ENCODE data around the gene AIG1.
"Not testable (repeated sequence)": the region's sequence is repeated elsewhere in the genome, so short reads cannot be mapped to it uniquely, and the experiment has no call there.

Gene AIG1, protein sequence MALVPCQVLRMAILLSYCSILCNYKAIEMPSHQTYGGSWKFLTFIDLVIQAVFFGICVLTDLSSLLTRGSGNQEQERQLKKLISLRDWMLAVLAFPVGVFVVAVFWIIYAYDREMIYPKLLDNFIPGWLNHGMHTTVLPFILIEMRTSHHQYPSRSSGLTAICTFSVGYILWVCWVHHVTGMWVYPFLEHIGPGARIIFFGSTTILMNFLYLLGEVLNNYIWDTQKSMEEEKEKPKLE

DNA sequence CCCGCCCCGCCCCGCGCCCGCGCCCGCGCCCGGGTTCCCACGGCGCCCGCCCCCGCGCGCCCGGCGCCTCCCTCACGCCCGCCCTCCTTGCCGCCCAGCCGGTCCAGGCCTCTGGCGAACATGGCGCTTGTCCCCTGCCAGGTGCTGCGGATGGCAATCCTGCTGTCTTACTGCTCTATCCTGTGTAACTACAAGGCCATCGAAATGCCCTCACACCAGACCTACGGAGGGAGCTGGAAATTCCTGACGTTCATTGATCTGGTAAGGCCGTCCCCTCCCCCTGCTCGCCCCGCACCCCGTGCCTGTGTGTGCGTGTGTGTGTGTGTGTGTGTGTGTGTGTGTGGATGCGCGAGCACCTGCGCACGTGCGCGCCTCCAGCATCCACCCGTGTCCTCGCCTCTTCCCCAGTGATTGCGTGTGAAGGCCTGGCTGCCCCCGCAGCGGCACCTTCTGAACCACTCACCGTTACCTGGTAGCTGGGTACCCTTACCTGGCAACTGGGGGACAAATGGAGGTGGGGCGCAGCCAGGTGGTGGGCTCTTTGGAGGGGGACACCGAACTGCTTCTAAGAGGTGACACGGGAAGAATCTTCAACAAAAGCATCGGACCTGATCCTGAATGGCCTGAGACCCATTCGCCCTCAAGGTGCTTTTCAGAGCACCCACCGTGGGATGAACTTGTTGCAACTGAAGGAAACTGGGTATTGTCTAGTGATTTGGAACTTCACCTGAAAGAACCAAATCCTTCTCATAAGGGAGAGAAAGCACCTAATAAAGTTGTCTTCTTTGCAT lies at the start of gene AIG1:
AIG1 (plus strand) TSS at position 84 of the 791 bp plus-strand sequence; CDS start at position 121, 37 bp downstream.
- DNase-seq (ENCODE audit: low read depth in 2 of 2), result peak; percentile 14 to 43

DNA sequence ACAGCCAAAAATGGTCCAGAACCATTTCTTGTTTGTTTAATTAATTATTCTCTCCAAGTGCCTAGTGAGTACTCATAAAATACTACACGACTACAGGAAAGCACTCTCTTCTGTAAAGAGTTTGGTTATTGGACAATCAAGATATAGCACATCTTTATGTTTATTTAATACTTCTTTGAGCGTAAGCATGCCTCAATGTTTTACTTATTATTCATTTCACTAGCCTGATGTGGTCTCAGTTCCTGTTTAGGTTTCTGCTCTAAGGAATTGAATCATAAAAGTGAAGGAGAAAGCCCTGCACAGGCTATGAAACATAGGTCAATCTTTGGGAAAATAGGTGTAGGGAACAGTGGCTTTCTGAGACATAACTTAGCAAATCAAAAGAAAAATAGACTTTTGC lies 45.9 kb upstream of the AIG1 start:
- DNase-seq (ENCODE audit: low read depth in 2 of 2), result no peak

DNA sequence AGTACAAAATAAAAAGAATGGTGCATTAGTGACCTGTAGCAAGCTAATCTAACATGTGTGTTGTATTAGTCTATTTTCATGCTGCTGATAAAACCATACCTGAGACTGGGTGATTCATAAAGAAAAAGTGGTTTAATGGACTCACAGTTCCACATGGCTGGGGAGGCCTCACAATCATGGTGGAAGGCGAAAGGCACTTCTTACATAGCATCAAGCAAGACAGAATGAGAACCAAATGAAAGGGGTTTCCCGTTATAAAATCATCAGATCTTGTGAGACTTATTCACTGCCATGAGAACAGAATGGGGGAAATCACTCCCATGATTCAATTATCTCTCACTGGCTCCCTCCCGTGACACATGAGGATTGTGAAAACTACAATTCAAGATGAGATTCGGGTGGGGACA lies 45.4 kb upstream of the AIG1 start:
- DNase-seq (ENCODE audit: low read depth in 2 of 2), result no peak

DNA sequence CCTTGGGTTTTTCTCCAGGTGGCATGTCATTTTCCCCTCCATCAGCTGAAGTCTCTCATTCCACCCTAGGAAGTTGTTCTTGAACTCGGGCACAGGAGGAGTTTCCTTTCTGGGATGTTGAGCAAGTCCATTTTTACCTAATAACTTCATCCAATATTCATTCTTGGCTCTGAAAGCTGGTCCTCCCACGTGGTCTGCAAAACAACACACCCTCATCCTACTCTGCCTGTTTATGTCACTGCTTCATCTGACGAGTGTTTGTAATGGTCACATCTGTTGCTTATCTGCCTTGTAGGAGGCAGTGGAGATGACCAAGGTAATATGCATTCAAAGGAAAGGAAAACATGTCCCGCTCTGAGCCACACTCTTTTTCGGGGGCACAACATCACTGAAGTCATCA lies 41.7 kb upstream of the AIG1 start:
- no peak for DNase-seq (ENCODE audit: low read depth in 2 of 2)

DNA sequence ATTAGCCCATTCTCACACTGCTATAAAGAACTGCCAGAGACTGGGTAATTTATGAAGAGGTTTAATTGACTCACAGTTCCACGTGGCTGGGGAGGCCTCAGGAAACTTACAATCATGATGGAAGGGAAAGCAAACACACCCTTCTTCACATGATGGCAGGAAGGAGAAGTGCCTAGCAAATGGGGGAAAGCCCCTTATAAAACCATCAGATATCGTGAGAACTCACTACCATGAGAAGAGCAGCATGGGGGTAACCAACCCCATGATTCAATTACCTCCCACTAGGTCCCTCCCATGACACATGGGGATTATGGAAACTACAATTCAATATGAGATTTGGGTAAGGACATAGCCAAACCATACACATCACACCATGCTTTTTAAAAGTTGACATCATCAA lies 39.8 kb upstream of the AIG1 start:
- DNase-seq (ENCODE audit: low read depth in 2 of 2), result not testable (repeated sequence)

DNA sequence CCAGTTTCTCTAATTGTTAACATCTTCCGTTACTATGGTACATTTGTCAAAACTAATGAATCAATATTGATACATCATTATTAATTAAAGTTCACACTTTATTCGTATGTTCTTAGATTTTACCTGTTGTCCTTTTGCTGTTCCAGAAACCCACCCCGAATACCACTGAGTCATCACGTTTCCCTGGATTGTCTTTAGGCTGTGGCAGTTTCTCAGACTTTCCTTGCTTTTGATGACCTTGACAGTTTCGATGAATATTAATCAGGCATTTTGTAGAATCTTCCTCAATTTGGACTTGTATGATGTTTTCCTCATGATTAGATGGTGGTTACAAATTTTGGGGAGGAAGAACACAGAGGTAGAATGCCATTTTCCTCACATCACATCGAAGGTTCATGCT lies 39.1 kb upstream of the AIG1 start:
- no peak for DNase-seq (ENCODE audit: low read depth in 2 of 2)

DNA sequence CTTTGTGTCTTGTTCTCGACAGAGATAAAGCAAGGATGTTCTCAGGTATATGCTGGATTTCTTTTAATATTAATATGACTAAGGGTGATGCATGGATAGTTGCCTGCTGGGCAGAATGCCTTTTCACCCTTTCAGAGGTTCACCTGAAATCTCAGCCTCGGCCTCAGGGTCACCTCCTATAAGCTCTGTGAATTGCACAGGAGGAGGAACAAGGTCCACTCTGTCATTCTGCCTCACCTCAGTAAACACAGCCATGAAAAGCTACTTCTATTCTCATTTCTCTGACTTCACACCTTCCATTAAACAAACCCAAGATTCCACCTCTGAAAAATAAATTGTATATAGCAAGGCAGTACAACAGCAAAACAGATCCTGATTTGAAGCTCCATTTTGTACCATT lies 38.1 kb upstream of the AIG1 start:
- no peak for DNase-seq (ENCODE audit: low read depth in 2 of 2)

DNA sequence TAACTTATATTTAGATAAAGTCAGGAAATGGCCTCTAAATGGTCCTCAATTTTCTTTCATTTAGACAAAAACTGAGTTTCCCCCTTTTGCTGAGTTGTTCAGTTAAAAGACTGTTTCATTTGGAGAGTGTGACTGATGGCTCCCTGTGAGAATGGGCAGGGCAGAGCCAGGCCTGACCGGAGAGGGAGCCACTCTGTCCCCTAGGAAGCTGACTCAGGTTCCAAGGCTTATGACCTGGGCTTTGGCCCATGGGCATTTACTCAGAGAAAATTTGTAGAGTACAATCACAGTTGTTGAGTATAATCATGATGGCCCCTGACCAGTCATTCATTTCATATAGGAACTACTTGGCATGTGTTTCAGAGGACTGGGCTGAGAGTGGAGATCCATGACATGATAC lies 37.0 kb upstream of the AIG1 start:
- DNase-seq (ENCODE audit: low read depth in 2 of 2), result no peak

DNA sequence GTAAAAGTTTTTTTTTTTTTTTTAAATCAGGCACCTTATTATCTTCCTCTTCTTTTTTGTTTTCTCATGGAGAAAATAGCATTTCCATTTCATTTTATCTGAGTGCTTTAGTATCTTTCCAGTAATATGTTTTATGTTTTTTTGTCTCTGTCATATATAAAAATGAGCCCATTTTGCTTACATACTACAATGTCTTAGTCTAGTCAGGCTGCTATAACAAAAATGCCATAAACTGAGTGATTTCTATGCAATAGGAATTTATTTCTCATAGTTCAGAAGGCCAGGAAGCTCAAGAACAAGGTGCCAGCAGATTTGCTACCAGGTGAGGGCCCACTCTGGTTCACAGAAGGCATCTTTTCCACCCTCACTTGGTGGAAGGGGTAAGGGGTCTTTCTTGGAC lies 35.7 kb upstream of the AIG1 start:
- no peak for DNase-seq (ENCODE audit: low read depth in 2 of 2)

DNA sequence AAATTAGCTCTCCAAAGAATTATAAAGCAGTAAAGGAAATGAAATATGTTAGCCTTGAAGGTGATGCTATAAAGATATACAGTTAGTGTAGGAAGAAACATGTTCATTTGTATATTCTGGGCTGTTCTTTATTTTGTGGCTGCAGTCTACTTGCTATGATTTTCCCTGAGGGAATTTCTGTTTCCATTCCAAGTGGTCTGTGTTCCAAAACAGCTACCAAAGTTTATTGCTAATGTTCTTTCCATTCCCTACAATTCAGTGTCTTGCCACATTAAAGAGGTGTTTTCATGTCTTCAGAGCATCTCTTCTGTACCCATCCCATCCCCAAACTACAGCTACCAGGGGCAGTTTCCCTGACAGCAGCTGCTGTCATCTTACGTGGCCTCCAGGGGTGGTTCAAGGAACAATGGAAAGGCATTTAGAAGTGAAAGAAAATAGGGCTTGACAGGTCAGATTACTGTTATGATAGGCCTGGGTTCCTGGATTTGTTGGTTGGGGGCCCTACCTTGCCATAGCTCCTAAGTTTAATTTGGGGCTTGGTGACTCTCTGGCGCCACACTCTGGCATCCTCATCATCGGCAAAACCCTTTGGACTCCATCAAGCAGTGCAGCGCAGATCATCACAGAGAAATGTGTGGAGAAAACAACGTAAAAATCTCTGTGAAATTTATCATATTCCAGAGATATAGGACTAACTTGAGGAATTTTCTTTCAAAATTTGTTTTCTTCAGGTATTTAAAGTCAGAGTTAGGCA lies 33.8 kb upstream of the AIG1 start:
- DNase-seq (ENCODE audit: low read depth in 2 of 2), result peak; percentile 25 to 37

DNA sequence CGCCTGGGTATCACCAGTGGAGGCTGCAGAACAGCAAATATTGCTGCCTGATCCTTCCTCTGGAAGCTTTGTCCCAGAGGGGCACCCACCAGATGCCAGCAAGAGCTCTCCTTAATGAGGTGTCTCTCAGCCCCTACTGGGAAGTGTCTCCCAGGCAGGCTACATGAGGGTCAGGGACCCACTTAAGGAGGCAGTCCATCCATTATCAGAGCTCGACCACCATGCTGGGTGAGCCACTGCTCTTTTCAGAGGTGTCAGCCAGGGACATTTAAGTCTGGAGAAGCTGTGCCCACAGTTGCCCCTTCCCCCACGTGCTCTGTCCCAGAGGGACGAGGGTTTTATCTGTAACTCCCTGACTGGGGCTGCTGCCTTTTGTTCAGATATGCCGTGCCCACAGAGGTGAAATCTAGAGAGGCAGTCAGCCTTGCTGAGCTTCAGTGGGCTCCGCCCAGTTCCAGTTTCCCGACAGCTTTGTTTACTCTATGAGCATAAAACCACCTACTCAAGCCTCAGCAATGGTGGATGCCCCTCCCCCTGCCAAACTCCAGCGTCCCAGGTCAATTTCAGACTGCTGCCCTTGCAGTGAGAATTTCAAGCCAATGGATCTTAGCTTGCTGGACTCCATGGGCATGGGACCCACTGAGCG lies 25.9 kb upstream of the AIG1 start:
- DNase-seq (ENCODE audit: low read depth in 2 of 2), result no peak

DNA sequence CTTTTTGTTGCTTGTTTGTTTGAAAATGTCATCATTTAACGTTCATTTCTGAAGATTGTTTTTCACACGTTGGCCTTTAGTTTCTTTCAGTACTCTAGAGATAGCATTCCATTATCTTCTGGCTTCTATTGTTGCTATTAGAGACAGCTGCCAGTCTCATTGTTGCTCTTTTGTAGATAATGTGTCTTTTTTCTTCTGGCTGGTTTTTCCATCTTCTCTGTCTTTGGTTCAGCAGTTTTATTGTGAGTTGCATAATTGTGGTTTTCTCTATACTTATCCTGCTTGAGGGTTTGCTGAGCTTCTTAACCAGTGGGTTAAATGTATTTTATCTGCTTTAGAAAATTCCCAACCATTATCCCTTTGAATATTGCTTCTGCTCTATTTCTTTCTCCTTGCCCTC lies 23.2 kb upstream of the AIG1 start:
- DNase-seq (ENCODE audit: low read depth in 2 of 2), result no peak

DNA sequence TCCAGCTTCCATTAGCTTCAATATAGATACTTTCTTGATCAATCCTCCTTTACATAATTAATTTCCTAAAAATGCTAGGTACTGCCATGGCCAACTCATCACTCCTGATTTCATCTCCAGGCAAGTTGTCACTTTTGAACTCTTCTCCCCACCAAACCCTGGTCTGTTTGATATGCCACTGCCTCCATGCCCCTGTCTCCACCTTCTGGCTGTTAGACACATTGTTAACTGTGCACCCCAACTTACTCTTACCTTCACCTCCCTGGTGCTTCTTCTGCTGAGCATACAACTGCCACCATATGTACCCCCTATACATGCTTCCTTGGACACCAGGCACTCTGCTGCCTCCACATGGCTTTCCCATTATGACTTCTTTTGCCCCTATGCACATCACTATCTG lies 21.9 kb upstream of the AIG1 start:
- DNase-seq (ENCODE audit: low read depth in 2 of 2), result no peak

DNA sequence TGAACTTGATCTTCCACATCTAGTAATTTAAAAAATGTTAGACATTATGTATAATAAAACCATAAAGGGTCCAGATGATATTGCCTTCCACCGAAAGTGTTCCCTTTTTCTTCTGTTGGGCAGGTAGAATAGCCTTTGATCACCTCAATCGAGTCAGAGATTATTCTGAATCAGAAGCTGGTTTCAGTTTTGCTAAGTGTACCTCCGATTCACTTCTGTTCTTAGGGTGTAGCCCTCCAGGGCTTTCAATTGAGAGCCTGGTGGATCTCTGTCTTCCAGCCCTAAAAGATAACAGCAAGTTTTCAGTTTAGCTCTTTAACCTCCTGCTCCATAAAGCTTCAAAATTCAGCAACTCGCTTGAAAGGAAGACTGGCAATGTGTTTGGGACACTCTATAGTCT lies 21.1 kb upstream of the AIG1 start:
- no peak for DNase-seq (ENCODE audit: low read depth in 2 of 2)

DNA sequence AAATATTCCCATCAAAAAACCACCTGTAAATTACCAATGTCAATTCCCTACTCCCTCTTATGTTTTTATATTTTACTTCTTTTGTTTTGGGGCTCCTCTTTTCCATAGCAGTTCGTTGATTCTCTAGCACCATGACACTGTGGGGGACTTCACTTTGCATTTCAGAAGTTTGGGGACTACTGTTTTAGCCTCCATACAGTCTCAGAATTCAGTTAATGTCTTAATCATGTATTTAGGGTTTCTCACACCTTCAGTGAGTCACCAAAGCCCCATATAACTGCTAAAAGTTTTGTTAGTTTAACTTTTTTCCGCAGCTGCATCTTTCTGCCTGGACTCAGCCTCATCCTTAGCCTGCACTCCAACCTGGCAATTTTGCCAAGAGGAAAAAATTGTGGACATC lies 20.7 kb upstream of the AIG1 start:
- no peak for DNase-seq (ENCODE audit: low read depth in 2 of 2)

DNA sequence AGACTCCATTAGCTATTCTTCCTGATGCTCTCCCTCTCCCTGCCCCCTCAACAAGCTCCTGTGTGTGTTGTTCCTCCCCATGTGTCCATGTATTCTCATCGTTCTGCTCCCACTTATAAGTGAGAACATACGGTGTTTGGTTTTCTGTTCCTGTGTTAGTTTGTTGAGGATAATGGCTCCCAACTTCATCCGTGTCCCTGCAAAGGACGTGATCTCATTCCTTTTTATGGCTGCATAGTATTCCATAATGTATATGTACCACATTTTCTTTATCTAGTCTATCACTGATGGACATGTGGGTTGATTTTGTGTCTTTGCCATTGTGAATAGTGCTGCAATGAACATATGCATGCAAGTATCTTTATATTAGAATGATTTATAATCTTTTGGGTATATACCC lies 16.3 kb upstream of the AIG1 start:
- not testable (repeated sequence) for DNase-seq (ENCODE audit: low read depth in 2 of 2)

DNA sequence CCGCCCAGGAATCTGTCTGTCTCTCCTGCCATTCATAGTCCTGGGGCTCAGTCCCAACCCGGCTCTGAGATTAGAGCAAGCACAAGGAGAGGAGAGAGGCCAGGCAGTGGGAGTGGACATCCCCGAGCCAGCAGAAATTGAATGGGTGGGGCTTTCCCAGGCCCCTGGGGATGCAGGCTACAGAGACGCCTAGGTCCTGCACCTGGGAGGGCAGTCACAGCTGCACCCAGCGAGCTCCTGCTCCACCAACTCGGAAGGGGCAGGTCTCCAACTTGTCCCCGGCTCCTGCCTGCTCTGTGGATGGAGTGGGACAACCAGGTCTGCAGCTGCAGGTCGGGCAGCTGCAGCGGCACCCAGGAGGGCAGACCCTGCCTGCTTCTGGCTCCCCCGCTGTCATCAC lies 11.1 kb upstream of the AIG1 start:
- no peak for DNase-seq (ENCODE audit: low read depth in 2 of 2)

DNA sequence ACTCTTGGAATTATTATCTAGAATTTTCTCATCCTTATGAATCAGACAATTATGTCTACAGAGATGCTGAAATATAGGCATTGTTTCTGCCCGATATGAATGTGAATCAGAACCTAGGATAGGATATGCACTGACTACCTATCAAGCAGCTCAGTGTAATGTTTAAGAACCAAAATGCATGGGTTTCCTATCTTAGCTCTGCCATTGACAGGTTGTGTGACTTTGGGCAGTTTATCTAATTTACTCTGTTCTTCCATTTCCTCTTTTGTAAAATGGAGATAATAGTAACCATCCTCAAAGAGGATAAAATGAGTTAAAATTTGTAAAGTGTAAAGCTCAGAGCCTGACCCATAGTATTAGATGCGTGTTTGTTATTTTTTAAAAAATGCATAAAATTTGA lies 10.2 kb upstream of the AIG1 start:
- no peak for DNase-seq (ENCODE audit: low read depth in 2 of 2)

DNA sequence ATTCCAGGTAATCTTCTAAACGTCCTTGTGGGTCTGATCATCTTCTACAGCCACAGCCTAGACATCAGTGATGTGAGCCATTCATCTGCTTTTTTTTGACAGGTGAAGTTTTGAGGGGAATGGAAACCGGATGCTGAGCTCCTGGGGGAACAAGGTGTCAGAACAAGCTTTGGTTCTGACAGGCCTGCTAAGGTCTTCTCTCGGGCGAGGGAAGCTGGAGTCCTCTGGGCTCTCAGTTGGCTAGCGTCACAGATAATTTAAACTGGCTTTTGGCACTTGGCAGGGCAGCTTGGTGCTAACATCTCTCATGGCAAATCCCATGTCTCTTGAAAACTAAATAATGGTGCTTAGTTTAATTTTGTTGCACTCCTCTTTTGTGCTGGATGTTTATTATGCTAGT lies 8.4 kb upstream of the AIG1 start:
- DNase-seq (ENCODE audit: low read depth in 2 of 2), result no peak

DNA sequence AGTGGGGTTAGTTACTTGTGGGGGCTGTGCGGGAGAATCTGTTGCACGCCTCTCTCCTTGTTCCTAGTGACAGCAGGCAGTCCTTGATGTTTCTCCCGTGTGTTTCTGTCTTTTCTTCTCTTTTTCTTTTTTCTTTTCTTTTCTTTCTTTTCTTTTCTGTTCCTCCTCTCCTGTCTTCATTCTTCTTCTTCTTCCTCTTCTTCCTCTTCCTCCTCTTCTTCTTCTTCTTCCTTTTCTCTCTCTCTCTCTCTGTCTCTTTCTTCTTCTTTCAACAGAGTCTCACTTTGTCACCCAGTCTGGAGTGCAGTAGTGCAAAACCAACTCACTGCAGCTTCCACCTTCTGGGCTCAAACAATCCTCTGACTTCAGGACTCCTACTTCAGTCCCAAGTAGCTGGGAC lies 6.8 kb upstream of the AIG1 start:
- no peak for DNase-seq (ENCODE audit: low read depth in 2 of 2)

DNA sequence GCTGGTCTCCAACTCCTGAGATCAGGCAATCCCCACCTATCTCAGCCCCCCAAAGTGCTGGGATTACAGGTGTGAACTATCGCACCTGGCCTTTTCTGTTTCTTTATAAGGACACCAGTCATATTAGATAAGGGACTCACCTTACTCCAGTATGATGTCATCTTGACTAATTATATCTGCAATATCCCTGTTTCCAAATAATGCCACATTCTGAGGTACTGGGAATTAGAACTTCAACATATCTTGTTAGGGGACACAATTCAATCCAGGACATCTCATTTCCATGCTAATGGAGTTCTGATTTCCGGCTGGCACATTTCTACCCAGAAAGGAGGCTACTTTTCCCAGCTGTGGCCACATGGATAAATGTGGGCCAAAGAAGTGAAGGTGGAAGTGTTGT lies 6.4 kb upstream of the AIG1 start:
- DNase-seq (ENCODE audit: low read depth in 2 of 2), result no peak

DNA sequence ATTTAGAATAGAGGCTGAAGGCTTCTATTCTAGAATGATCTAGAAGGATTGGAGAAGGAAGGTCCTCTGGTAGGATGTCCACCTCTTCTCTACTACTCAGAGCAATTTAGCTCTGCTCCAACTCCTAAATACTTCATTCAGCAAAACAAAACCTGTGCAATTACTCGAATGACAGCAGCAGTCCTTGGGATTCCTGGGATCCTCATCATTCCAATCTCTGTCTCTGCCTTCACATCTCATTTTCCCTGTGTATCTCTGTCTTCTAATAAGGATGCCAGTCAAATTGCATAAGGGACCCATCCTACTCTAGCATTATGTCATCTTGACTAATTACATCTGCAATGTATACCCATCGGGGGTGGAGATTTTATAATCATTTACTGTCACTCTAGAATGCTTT lies 5.5 kb upstream of the AIG1 start:
- no peak for DNase-seq (ENCODE audit: low read depth in 2 of 2)
